HL-60 (cell line): ENCODE data around the gene CHKB.

Source experiments
- GABPA ChIP-seq: IDR thresholded peaks from 2 replicates; pipeline ENCODE4 v1.6.1; 2012; ENCODE audit warnings: low read depth
- POLR2AphosphoS5 ChIP-seq: IDR thresholded peaks from 2 replicates; pipeline ENCODE4 v1.6.1; 2012; ENCODE audit warnings: low read depth
- SPI1 ChIP-seq: IDR thresholded peaks from 2 replicates; pipeline ENCODE4 v1.6.1; 2012; ENCODE audit warnings: low read depth, mild to moderate bottlenecking, borderline replicate concordance
- TF ChIP-seq, protein P1 (sequence below): IDR thresholded peaks from one replicate; pipeline ENCODE4 v1.5.1; 2011; ENCODE audit warnings: low read length, control low read depth, inconsistent platforms; ENCODE audit not compliant: insufficient read depth
- TF ChIP-seq, protein P2 (sequence below): IDR thresholded peaks from 2 replicates; pipeline ENCODE4 v1.6.1; 2012; ENCODE audit warnings: low read depth; ENCODE audit not compliant: insufficient replicate concordance

DNA sequence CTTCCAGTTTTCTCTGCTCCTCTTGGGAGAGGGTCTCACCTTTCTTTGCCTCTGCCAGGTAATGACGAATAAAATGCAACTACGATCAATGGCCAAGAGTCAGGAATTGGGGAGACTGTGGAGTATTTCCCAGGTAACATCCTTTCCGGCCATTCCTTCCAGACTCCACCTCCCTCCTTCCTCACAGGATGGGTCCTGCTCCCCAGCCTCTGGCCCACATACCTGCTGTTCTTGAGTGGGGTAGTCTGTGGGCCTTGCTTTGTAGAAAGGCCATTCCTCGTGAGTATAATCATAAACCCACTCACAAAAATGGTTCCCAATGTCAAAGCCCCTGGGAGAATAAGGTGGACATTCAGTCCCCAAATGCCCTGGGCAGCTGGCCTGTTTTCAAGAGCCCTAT is 2.9 kb downstream of the CHKB start:
- TF ChIP-seq, protein P1, sequence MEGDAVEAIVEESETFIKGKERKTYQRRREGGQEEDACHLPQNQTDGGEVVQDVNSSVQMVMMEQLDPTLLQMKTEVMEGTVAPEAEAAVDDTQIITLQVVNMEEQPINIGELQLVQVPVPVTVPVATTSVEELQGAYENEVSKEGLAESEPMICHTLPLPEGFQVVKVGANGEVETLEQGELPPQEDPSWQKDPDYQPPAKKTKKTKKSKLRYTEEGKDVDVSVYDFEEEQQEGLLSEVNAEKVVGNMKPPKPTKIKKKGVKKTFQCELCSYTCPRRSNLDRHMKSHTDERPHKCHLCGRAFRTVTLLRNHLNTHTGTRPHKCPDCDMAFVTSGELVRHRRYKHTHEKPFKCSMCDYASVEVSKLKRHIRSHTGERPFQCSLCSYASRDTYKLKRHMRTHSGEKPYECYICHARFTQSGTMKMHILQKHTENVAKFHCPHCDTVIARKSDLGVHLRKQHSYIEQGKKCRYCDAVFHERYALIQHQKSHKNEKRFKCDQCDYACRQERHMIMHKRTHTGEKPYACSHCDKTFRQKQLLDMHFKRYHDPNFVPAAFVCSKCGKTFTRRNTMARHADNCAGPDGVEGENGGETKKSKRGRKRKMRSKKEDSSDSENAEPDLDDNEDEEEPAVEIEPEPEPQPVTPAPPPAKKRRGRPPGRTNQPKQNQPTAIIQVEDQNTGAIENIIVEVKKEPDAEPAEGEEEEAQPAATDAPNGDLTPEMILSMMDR = no peak
- TF ChIP-seq POLR2AphosphoS5 = no peak
- TF ChIP-seq, protein P2, sequence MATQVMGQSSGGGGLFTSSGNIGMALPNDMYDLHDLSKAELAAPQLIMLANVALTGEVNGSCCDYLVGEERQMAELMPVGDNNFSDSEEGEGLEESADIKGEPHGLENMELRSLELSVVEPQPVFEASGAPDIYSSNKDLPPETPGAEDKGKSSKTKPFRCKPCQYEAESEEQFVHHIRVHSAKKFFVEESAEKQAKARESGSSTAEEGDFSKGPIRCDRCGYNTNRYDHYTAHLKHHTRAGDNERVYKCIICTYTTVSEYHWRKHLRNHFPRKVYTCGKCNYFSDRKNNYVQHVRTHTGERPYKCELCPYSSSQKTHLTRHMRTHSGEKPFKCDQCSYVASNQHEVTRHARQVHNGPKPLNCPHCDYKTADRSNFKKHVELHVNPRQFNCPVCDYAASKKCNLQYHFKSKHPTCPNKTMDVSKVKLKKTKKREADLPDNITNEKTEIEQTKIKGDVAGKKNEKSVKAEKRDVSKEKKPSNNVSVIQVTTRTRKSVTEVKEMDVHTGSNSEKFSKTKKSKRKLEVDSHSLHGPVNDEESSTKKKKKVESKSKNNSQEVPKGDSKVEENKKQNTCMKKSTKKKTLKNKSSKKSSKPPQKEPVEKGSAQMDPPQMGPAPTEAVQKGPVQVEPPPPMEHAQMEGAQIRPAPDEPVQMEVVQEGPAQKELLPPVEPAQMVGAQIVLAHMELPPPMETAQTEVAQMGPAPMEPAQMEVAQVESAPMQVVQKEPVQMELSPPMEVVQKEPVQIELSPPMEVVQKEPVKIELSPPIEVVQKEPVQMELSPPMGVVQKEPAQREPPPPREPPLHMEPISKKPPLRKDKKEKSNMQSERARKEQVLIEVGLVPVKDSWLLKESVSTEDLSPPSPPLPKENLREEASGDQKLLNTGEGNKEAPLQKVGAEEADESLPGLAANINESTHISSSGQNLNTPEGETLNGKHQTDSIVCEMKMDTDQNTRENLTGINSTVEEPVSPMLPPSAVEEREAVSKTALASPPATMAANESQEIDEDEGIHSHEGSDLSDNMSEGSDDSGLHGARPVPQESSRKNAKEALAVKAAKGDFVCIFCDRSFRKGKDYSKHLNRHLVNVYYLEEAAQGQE = no peak
- TF ChIP-seq SPI1 = no peak
- no peak for TF ChIP-seq GABPA
